ENCODE results near the gene TIAM1.

GRCh38 chr21:31331231-31331630, 12.8 kb downstream of the TIAM1 start:
- TF ChIP-seq CTCF (IDR thresholded peaks at IDR 0.05 in 4 of 5, conservative IDR thresholded peaks at IDR 0.05 in 1 of 5) (no peak), POLR2A (IDR thresholded peaks at IDR 0.05) (no peak)

All from gastrocnemius medialis (tissue), 4 donors.